ENCODE data around the gene SLC1A5.

SLC1A5 gene

DNA sequence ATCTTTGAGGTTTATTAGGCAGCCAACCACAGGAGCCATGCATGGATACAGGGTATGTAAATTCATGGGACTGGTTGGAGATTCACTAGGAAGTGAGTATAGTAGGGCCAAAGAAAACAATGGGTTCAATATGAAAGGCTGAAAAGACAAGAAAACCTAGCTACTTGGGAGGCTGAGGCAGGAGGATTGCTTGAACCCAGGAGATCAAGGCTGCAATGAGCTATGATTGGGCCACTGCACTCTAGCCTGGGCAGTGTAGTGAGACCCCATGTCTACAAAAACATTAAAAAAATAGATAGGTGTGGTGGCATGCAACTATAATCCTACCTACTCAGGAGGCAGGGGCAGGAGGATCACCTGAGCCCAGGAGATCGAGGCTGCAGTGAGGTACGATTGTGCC lies 10.3 kb upstream of the SLC1A5 start:
- no peak overlapping the region for H3K4me3 ChIP-seq (ENCODE audit: low read depth, low read length)
- TF ChIP-seq, protein P1, sequence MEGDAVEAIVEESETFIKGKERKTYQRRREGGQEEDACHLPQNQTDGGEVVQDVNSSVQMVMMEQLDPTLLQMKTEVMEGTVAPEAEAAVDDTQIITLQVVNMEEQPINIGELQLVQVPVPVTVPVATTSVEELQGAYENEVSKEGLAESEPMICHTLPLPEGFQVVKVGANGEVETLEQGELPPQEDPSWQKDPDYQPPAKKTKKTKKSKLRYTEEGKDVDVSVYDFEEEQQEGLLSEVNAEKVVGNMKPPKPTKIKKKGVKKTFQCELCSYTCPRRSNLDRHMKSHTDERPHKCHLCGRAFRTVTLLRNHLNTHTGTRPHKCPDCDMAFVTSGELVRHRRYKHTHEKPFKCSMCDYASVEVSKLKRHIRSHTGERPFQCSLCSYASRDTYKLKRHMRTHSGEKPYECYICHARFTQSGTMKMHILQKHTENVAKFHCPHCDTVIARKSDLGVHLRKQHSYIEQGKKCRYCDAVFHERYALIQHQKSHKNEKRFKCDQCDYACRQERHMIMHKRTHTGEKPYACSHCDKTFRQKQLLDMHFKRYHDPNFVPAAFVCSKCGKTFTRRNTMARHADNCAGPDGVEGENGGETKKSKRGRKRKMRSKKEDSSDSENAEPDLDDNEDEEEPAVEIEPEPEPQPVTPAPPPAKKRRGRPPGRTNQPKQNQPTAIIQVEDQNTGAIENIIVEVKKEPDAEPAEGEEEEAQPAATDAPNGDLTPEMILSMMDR (IDR thresholded peaks at IDR 0.05; ENCODE audit: control insufficient read depth, extremely low read depth, insufficient read depth), result no peak
- no peak for DNase-seq (ENCODE audit: low read depth)

DNA sequence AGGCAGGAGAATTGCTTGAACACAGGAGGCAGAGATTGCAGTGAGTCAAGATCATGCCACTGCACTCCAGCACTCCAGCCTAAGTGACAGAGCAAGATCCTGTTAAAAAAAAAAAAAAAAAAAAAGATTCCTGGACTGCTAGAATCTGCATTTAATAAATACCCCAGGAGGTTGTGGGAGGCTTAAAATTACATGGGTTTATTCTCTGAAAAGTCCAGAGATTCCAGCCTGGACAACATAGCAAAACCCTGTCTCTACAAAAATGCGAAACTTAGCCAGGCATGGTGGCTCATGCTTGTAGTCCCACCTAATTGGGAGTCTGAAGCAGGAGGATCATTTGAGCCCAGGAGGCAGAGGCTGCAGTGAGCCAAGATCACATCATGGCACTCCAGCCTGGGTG lies 9.5 kb upstream of the SLC1A5 start:
- DNase-seq (ENCODE audit: low read depth), result no peak
- TF ChIP-seq, protein P1 (IDR thresholded peaks at IDR 0.05; ENCODE audit: control insufficient read depth, extremely low read depth, insufficient read depth), result no peak
- no peak overlapping the region for H3K4me3 ChIP-seq (ENCODE audit: low read depth, low read length)

GRCh38 chr19:46791944-46792343 lies 3.5 kb upstream of the SLC1A5 start:
- TF ChIP-seq, protein P1 (IDR thresholded peaks at IDR 0.05; ENCODE audit: control insufficient read depth, extremely low read depth, insufficient read depth), result no peak
- H3K4me3 ChIP-seq (ENCODE audit: low read depth, low read length), result no peak overlapping the region
- no peak for DNase-seq (ENCODE audit: low read depth)

- H3K4me3 ChIP-seq (ENCODE audit: low read depth, low read length), result no peak overlapping the region
- TF ChIP-seq, protein P1 (IDR thresholded peaks at IDR 0.05; ENCODE audit: control insufficient read depth, extremely low read depth, insufficient read depth), result no peak
- DNase-seq (ENCODE audit: low read depth), result no peak
These were observed 977 bp upstream of the SLC1A5 start for GRCh38 chr19:46789371-46789770.

- no peak for DNase-seq (ENCODE audit: low read depth)
- TF ChIP-seq, protein P1 (IDR thresholded peaks at IDR 0.05; ENCODE audit: control insufficient read depth, extremely low read depth, insufficient read depth), result no peak
- H3K4me3 ChIP-seq (ENCODE audit: low read depth, low read length), result no peak overlapping the region
These were observed 559 bp upstream of the SLC1A5 start for GRCh38 chr19:46788968-46789338.

- H3K4me3 ChIP-seq (ENCODE audit: low read depth, low read length), result peak overlapping the region; percentile 73
- no peak for DNase-seq (ENCODE audit: low read depth)
- TF ChIP-seq, protein P1 (IDR thresholded peaks at IDR 0.05; ENCODE audit: control insufficient read depth, extremely low read depth, insufficient read depth), result no peak
These were observed 798 bp downstream of the SLC1A5 start for GRCh38 chr19:46787331-46788261.

- peak overlapping the region; percentile 73 for H3K4me3 ChIP-seq (ENCODE audit: low read depth, low read length)
- DNase-seq (ENCODE audit: low read depth), result no peak
- TF ChIP-seq, protein P1 (IDR thresholded peaks at IDR 0.05; ENCODE audit: control insufficient read depth, extremely low read depth, insufficient read depth), result no peak
These were observed 1.4 kb downstream of the SLC1A5 start for GRCh38 chr19:46787040-46787330.

Measured in LNCaP clone FGC (cell line).